Neuronal stem cell (in vitro differentiated cells): ENCODE data around the gene TDRD1.

Source experiments
- DNase-seq: peaks from one replicate; pipeline ENCODE4 v3.0.0-alpha.2; 2013; ENCODE audit warnings: low spot score
- H2AFZ ChIP-seq: one replicate; pipeline ENCODE4 v1.6.1; 2013; ENCODE audit warnings: mild to moderate bottlenecking, low read length, inconsistent platforms
- H2AK5ac ChIP-seq: 2 replicates; pipeline ENCODE4 v1.6.1; 2013; ENCODE audit warnings: low read depth, mild to moderate bottlenecking, inconsistent platforms, low read length, moderate library complexity, mixed read lengths
- H2BK120ac ChIP-seq: 2 replicates; pipeline ENCODE4 v1.6.1; 2013; ENCODE audit warnings: low read depth, mild to moderate bottlenecking, inconsistent platforms, low read length, moderate library complexity, mixed read lengths
- H2BK12ac ChIP-seq: one replicate; pipeline ENCODE4 v1.6.1; 2013; ENCODE audit warnings: low read length, inconsistent platforms
- H2BK15ac ChIP-seq: 2 replicates; pipeline ENCODE4 v1.6.1; 2013; ENCODE audit warnings: mild to moderate bottlenecking, low read length, inconsistent platforms, mixed read lengths
- H2BK5ac ChIP-seq: one replicate; pipeline ENCODE4 v1.6.1; 2013; ENCODE audit warnings: inconsistent platforms, mild to moderate bottlenecking, low read length, moderate library complexity
- H3K14ac ChIP-seq: one replicate; pipeline ENCODE4 v1.6.1; 2013; ENCODE audit warnings: low read length, inconsistent platforms
- H3K18ac ChIP-seq: 2 replicates; pipeline ENCODE4 v1.6.1; 2013; ENCODE audit warnings: low read length, inconsistent platforms
- H3K23ac ChIP-seq: 2 replicates; pipeline ENCODE4 v1.6.1; 2013; ENCODE audit warnings: low read depth, mild to moderate bottlenecking, mixed read lengths, low read length, inconsistent platforms; ENCODE audit not compliant: poor library complexity
- H3K27ac ChIP-seq: replicated peaks from 3 replicates; pipeline ENCODE4 v1.5.1; 2013; ENCODE audit warnings: low read length, inconsistent platforms
- H3K27me3 ChIP-seq, 3 experiments: 2 replicates each; pipeline ENCODE4 v1.6.1; 2013; ENCODE audit warnings: low read length in 3 of 3, mild to moderate bottlenecking in 2 of 3, inconsistent platforms in 1 of 3, low read depth in 1 of 3, mixed read lengths in 1 of 3, moderate library complexity in 1 of 3; ENCODE audit not compliant: control insufficient read depth in 3 of 3, insufficient read depth in 3 of 3
- H3K36me3 ChIP-seq, 2 donors: replicated peaks in 1 of 2; 2 replicates each; pipeline ENCODE4 v1.6.1; 2013; ENCODE audit warnings: low read length in 2 of 2; ENCODE audit not compliant: control insufficient read depth in 2 of 2, insufficient read depth in 2 of 2
- H3K4ac ChIP-seq: 2 replicates; pipeline ENCODE4 v1.6.1; 2013; ENCODE audit warnings: inconsistent platforms, mild to moderate bottlenecking, low read length, moderate library complexity
- H3K4me1 ChIP-seq, 2 donors: 1 replicate in 1 of 2; 2 replicates in 1 of 2; pipeline ENCODE4 v1.6.1; 2013; ENCODE audit warnings: low read length in 2 of 2, low read depth in 1 of 2; ENCODE audit not compliant: control insufficient read depth in 2 of 2, insufficient read depth in 1 of 2
- H3K4me2 ChIP-seq: one replicate; pipeline ENCODE4 v1.6.1; 2013; ENCODE audit warnings: mild to moderate bottlenecking, low read length, inconsistent platforms; ENCODE audit not compliant: insufficient read depth, poor library complexity, severe bottlenecking
- H3K4me3 ChIP-seq, 2 donors: 2 replicates each; pipeline ENCODE4 v1.5.1; 2013; ENCODE audit warnings: low read length in 2 of 2, mild to moderate bottlenecking in 2 of 2, inconsistent platforms in 1 of 2, moderate library complexity in 1 of 2
- H3K79me1 ChIP-seq: one replicate; pipeline ENCODE4 v1.6.1; 2013; ENCODE audit warnings: low read depth, mild to moderate bottlenecking, inconsistent platforms, low read length, moderate library complexity
- H3K9ac ChIP-seq: one replicate; pipeline ENCODE4 v1.6.1; 2013; ENCODE audit warnings: mild to moderate bottlenecking, low read depth, low read length, inconsistent platforms; ENCODE audit not compliant: poor library complexity
- H3K9me3 ChIP-seq, 2 donors: replicated peaks in 1 of 2; 2 replicates each; pipeline versions ENCODE3 to v1.6.1; 2013; ENCODE audit warnings: low read length in 2 of 2, mild to moderate bottlenecking in 2 of 2, inconsistent platforms in 1 of 2, low read depth in 1 of 2, mixed read lengths in 1 of 2, moderate library complexity in 1 of 2; ENCODE audit not compliant: control insufficient read depth in 2 of 2, insufficient read depth in 1 of 2
- H4K8ac ChIP-seq: one replicate; pipeline ENCODE4 v1.6.1; 2013; ENCODE audit warnings: low read depth, mild to moderate bottlenecking, inconsistent platforms, low read length, moderate library complexity
- H4K91ac ChIP-seq: one replicate; pipeline ENCODE4 v1.6.1; 2013; ENCODE audit warnings: low read length, low read depth, mild to moderate bottlenecking, inconsistent platforms; ENCODE audit not compliant: poor library complexity
- WGBS, 2 donors: extraction: QIAGEN DNeasy Blood & Tissue Kit; methylation state at CpG; one replicate each; pipeline ENCODE4 v1.1.7; 2013; ENCODE audit warnings: missing lambda C conversion rate in 2 of 2, mixed read lengths in 1 of 2; ENCODE audit not compliant: insufficient read length in 2 of 2, insufficient replicate concordance in 1 of 2; ENCODE audit errors: extremely low coverage in 2 of 2; 5-methylcytosine and 5-hydroxymethylcytosine counted together

Gene TDRD1

DNA sequence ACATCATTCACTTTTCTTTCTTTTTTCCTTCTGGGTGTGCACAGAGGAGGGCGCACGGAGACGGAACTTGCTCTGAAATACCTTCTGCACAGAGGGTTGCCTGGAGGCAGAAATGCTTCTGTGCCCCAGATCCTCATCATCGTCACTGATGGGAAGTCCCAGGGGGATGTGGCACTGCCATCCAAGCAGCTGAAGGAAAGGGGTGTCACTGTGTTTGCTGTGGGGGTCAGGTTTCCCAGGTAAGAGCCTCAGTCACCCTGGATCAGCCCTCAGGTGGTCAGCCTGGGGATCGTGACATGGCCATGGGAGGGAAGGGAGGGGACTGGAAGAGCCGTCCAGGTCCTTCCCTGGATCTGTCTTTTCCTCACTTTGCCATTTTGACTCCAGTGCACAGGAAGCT, 93.5 kb downstream of the TDRD1 start:
- H4K8ac ChIP-seq, result no peak overlapping the region
- no peak overlapping the region for H4K91ac ChIP-seq
- H3K23ac ChIP-seq, result no peak overlapping the region
- H3K4me3 ChIP-seq, result no peak overlapping the region
- no peaks in the 10 kb centered on the region for H3K79me1 ChIP-seq
- H2BK15ac ChIP-seq, result no peak overlapping the region
- no peak overlapping the region for H2BK120ac ChIP-seq
- H3K14ac ChIP-seq, result no peak overlapping the region
- WGBS, 2 donors, result no CpG with 5 or more reads among the region's 6 CpGs
- H3K27ac ChIP-seq, result no peak overlapping the region
- no peak overlapping the region for H2BK12ac ChIP-seq
- H2BK5ac ChIP-seq, result no peak overlapping the region
- no peaks in the 10 kb centered on the region for H3K4me1 ChIP-seq
- no peaks in the 10 kb centered on the region for H3K9me3 ChIP-seq
- no peak overlapping the region for H3K9ac ChIP-seq
- no peak overlapping the region for H3K4ac ChIP-seq
- no peak overlapping the region for H2AK5ac ChIP-seq
- DNase-seq, result no peak
- no peaks in the 10 kb centered on the region for H3K36me3 ChIP-seq
- no peak overlapping the region for H3K18ac ChIP-seq
- no peak overlapping the region for H3K4me2 ChIP-seq
- peaks cover 0 to 45% (median 0%) of the 10 kb centered on the region in 3 experiments for H3K27me3 ChIP-seq
- H2AFZ ChIP-seq, result no peak overlapping the region

DNA sequence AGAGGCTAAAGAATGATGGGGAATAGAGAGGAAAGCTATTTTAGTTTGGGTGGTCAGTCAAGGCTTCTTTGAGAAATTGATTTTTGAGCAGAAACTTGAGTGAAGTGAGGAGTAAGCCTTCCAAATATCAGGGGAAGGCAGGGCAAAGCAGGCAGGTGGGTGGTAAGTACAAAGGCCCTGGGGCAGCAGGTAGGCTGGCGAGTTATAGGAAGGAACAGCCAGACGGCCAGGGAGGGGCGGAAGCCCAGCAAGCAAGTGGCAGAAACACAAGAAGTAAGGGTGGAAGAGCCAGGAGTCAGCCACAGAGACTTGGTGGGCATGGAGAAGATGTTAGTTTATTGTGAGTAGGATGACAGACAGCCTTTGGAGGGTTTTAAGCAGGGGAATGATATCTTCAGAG, 94.8 kb downstream of the TDRD1 start:
- Histone ChIP-seq H3K4me1 (no peaks in the 10 kb centered on the region), H2AFZ (no peak overlapping the region), H2BK120ac (no peak overlapping the region), H3K4me3 (no peak overlapping the region), H4K8ac (no peak overlapping the region), H3K4ac (no peak overlapping the region), H2BK5ac (no peak overlapping the region), H3K14ac (no peak overlapping the region), H3K27ac (no peak overlapping the region), H3K23ac (no peak overlapping the region), H3K4me2 (no peak overlapping the region), H3K36me3 (no peaks in the 10 kb centered on the region), H4K91ac (no peak overlapping the region), H3K9me3 (no peaks in the 10 kb centered on the region), H3K9ac (no peak overlapping the region), H2BK15ac (no peak overlapping the region), H3K79me1 (no peaks in the 10 kb centered on the region), H3K18ac (no peak overlapping the region), H3K27me3 (peaks cover 0 to 52% (median 0%) of the 10 kb centered on the region in 3 experiments), H2AK5ac (no peak overlapping the region), H2BK12ac (no peak overlapping the region)
- no CpG with 5 or more reads among the region's 3 CpGs for WGBS, 2 donors
- no peak for DNase-seq

DNA sequence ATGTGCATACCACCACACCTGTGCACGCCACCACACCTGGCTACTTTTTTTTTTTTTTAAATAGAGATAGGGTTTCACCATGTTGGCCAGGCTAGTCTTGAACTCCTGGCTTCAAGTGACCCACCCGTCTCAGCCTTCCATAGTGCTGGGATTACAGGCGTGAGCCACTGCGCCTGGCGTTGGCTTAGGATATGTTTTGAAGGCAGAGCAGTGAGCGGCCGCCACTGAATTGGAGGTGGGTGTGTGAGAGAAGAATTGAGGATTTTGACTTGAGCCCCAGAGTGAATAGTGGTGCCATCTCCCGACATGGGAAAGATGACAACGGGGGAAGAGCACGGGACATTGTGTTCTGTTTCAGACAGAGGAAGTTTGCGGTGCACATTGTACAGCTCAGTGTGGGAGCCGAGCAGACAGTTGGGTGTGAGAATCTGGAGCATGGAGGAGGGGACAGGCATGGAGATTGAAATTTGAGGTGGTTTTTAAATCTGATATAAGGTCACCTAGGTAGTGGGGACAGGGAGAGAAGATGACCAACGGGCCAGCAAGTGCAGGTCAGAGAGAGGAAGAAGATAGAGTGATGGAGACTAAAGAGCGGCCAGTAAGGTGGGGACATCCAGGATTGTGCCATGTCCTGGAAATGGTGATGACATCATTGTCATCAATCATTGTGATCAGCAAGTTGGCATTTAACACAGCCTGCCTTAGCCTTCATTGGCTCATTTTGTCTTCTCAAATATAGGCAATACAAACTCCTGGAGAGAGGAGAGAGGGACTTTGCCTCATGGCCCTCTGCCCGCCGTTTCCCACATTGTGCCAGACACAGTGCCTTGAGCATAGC, 95.7 kb downstream of the TDRD1 start:
- no CpG with 5 or more reads among the region's 16 CpGs for WGBS, 2 donors
- peaks cover 0 to 58% (median 0%) of the 10 kb centered on the region in 3 experiments for H3K27me3 ChIP-seq

DNA sequence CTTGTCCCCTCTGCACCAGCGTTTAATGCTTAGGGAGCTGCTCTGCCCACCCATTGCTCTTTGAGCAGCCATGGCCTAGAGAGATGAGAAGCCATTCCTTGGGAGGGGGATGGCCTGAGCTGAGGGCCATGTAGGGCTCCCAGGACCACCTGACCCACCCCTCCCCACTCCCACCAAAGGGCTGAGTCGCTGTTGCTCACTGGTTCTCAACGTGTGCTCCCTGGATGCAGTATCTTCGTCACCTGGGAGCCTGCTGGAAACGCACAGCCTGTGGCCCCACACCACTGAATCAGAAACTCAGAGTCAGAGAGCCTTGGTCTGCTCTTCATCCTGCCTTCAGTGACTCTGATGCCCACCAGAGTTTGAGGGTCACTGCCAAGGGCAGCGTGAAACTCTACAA, 96.9 kb downstream of the TDRD1 start:
- H3K4me1 ChIP-seq, result no peaks in the 10 kb centered on the region
- H3K4me3 ChIP-seq, result no peak overlapping the region
- no peak for DNase-seq
- H3K18ac ChIP-seq, result no peak overlapping the region
- H3K4me2 ChIP-seq, result no peak overlapping the region
- no peaks in the 10 kb centered on the region for H3K9me3 ChIP-seq
- no peak overlapping the region for H2BK120ac ChIP-seq
- H2AFZ ChIP-seq, result no peak overlapping the region
- no CpG with 5 or more reads among the region's 6 CpGs for WGBS, 2 donors
- no peak overlapping the region for H4K8ac ChIP-seq
- no peak overlapping the region for H3K23ac ChIP-seq
- H2BK12ac ChIP-seq, result no peak overlapping the region
- H2BK15ac ChIP-seq, result no peak overlapping the region
- H2BK5ac ChIP-seq, result no peak overlapping the region
- no peak overlapping the region for H2AK5ac ChIP-seq
- no peak overlapping the region for H3K14ac ChIP-seq
- no peak overlapping the region for H3K9ac ChIP-seq
- no peaks in the 10 kb centered on the region for H3K79me1 ChIP-seq
- no peaks in the 10 kb centered on the region for H3K36me3 ChIP-seq
- no peak overlapping the region for H4K91ac ChIP-seq
- H3K27ac ChIP-seq, result no peak overlapping the region
- H3K4ac ChIP-seq, result no peak overlapping the region
- H3K27me3 ChIP-seq, result peaks cover 0 to 49% (median 0%) of the 10 kb centered on the region in 3 experiments

More for the DNA sequence above, 95.7 kb downstream of the TDRD1 start:
- Histone ChIP-seq H3K14ac (no peak overlapping the region), H4K91ac (no peak overlapping the region), H2AK5ac (no peak overlapping the region), H2BK12ac (no peak overlapping the region), H3K18ac (no peak overlapping the region), H2BK120ac (no peak overlapping the region), H3K4me2 (no peak overlapping the region), H3K23ac (no peak overlapping the region), H3K4ac (no peak overlapping the region), H3K36me3 (no peaks in the 10 kb centered on the region), H2BK5ac (no peak overlapping the region), H3K79me1 (no peaks in the 10 kb centered on the region), H4K8ac (no peak overlapping the region), H3K4me1 (no peaks in the 10 kb centered on the region), H2BK15ac (no peak overlapping the region), H2AFZ (no peak overlapping the region), H3K9ac (no peak overlapping the region), H3K27ac (no peak overlapping the region), H3K9me3 (no peaks in the 10 kb centered on the region), H3K4me3 (no peak overlapping the region)
- DNase-seq, result no peak
